ENCODE data around the gene FBXO42.
"Not testable (repeated sequence)": the region's sequence is repeated elsewhere in the genome, so short reads cannot be mapped to it uniquely, and the experiment has no call there.

FBXO42 gene

GRCh38 chr1:16241221-16241708 lies 111.0 kb downstream of the FBXO42 start:
- DNase-seq: no peak

- DNase-seq: no peak
Measured at GRCh38 chr1:16239972-16240491, 112.2 kb downstream of the FBXO42 start.

GRCh38 chr1:16237343-16237830 lies 114.9 kb downstream of the FBXO42 start:
- DNase-seq: no peak

- DNase-seq: peak; percentile 96
Measured at GRCh38 chr1:16236511-16237342, 115.6 kb downstream of the FBXO42 start, which contains the start of gene CPLANE2. Gene CPLANE2, minus strand, starts transcription at chr1:16237183. Its CDS starts 441 bp downstream, at chr1:16236742.

- DNase-seq: no peak
Measured at GRCh38 chr1:16235944-16236510, 116.3 kb downstream of the FBXO42 start.

- no peak for DNase-seq
Measured at GRCh38 chr1:16235347-16235746, 116.9 kb downstream of the FBXO42 start.

GRCh38 chr1:16233431-16233830 lies 118.8 kb downstream of the FBXO42 start:
- DNase-seq: no peak

- DNase-seq: no peak
Measured at GRCh38 chr1:16232316-16232710, 120.0 kb downstream of the FBXO42 start.

GRCh38 chr1:16231331-16232315 lies 120.7 kb downstream of the FBXO42 start:
- no peak for DNase-seq

GRCh38 chr1:16230744-16231143 lies 121.5 kb downstream of the FBXO42 start:
- DNase-seq: no peak

GRCh38 chr1:16229976-16230740 lies 122.1 kb downstream of the FBXO42 start:
- DNase-seq: no peak

GRCh38 chr1:16226490-16227179 lies 125.6 kb downstream of the FBXO42 start:
- no peak for DNase-seq

GRCh38 chr1:16226129-16226489 lies 126.2 kb downstream of the FBXO42 start:
- no peak for DNase-seq

- no peak for DNase-seq
Measured at GRCh38 chr1:16224472-16224871, 127.8 kb downstream of the FBXO42 start.

- not testable (repeated sequence) for DNase-seq
Measured at GRCh38 chr1:16222716-16223115, 129.6 kb downstream of the FBXO42 start.

GRCh38 chr1:16221499-16221898 lies 130.8 kb downstream of the FBXO42 start:
- DNase-seq: no peak

GRCh38 chr1:16219968-16220500 lies 132.2 kb downstream of the FBXO42 start:
- DNase-seq: no peak

GRCh38 chr1:16218674-16219071 lies 133.6 kb downstream of the FBXO42 start:
- DNase-seq: no peak

GRCh38 chr1:16218014-16218673 lies 134.1 kb downstream of the FBXO42 start:
- no peak for DNase-seq

GRCh38 chr1:16217061-16217785 lies 135.1 kb downstream of the FBXO42 start:
- peak; percentile 97 for DNase-seq
